Adrenal gland (tissue), 12 donors: ENCODE results near the gene TESPA1. TPM values are rescaled to one million over a fixed set of nuclear protein-coding genes. Genes with fewer than 3 reads are reported as not detected.

Source experiments
- DNase-seq, 7 donors: peaks; one replicate each; pipeline ENCODE4 v3.0.0-alpha.2; 2019 to 2020
- H3K27ac ChIP-seq, 5 donors: fragments of 200-600 bp; sonication (generic) in 4 of 5; 1 replicate in 3 of 5; 2 replicates in 2 of 5; pipeline versions ENCODE4 v1.5.1 to v1.8.0; 2016 to 2020; ENCODE audit warnings: mild to moderate bottlenecking in 1 of 5
- H3K27me3 ChIP-seq: fragments of 200-600 bp; 2 replicates; pipeline ENCODE4 v1.8.0; 2021
- H3K36me3 ChIP-seq, 2 donors: fragments of 200-600 bp; replicated peaks in 1 of 2; 1 replicate in 1 of 2; 2 replicates in 1 of 2; pipeline versions ENCODE4 v1.5.1 to v1.8.0; 2018 to 2022
- H3K4me1 ChIP-seq, 2 donors: fragments of 200-600 bp; replicated peaks in 1 of 2; 1 replicate in 1 of 2; 2 replicates in 1 of 2; pipeline versions ENCODE4 v1.5.1 to v1.8.0; 2018 to 2021
- H3K4me3 ChIP-seq, 4 donors: fragments of 200-600 bp; sonication (generic) in 3 of 4; one replicate each; pipeline ENCODE4 v1.5.1; 2016 to 2018
- H3K9me3 ChIP-seq, 3 donors: fragments of 200-600 bp; sonication (generic) in 1 of 3; replicated peaks in 1 of 3; 1 replicate in 2 of 3; 2 replicates in 1 of 3; pipeline versions ENCODE4 v1.5.1 to v1.8.0; 2016 to 2021
- CTCF ChIP-seq, 6 experiments: fragments of 450-650 bp in 4 of 6; fragments of 200-600 bp in 2 of 6; sonication (generic) in 1 of 6; IDR thresholded peaks; 1 replicate in 5 of 6; 2 replicates in 1 of 6; pipeline versions ENCODE4 v1.5.1 to v1.8.0; 2016 to 2021; ENCODE audit warnings: antibody characterized with exemption in 6 of 6, mild to moderate bottlenecking in 2 of 6, moderate library complexity in 1 of 6
- POLR2A ChIP-seq, 2 donors: fragments of 450-650 bp; IDR thresholded peaks; one replicate each; pipeline ENCODE4 v1.6.1; 2017; ENCODE audit warnings: antibody characterized with exemption in 2 of 2, mild to moderate bottlenecking in 2 of 2, moderate library complexity in 1 of 2
- WGBS, 4 donors: extraction: QIAGEN DNeasy Blood & Tissue Kit in 2 of 4; methylation state at CpG; one replicate each; pipeline versions ENCODE4 v1.1.5 to v1.1.7; 2013 to 2017; 5-methylcytosine and 5-hydroxymethylcytosine counted together
- intact Hi-C, 2 donors: fragments of 100-400 bp; cut with DNase I; formaldehyde crosslinking; loops; one replicate each; pipeline versions ENCODE4 v1.14.1 to v1.15.0; 2022 to 2023
- polyA plus RNA-seq, 3 donors: library from polyadenylated mRNA; stranded (reverse); fragments of 200-250 nt in 2 of 3; fragments of 350-450 nt in 1 of 3; fragmentation: Illumina TruSeq in 1 of 3; extraction: RNeasy Lipid Tissue Mini Kit (QIAGEN cat#74804) in 1 of 3; gene quantifications; one replicate each; pipeline ENCODE4 v1.2.3, GENCODE V29; 2013 to 2014
- total RNA-seq, 9 donors: library from RNA; depleted of rRNA in 4 of 9; stranded (reverse); fragments of >200 nt in 4 of 9; fragments of 120-200 nt in 1 of 9; fragmentation: NEBNext Ultra II Directional in 1 of 9; extraction: Animal tissue kit (Norgen Biotek cat#: 25700) in 1 of 9; gene quantifications; one replicate each; pipeline versions ENCODE4 v1.1.0 to v1.2.4, GENCODE V29; 2013 to 2023
- donor health status: healthy with polysubstance abuse.
- donor health status: Bipolar disorder and iron deficiency.
- donor health status: DM: yes; HTN: yes; CAD: no.
- donor health status: DM: no; HTN: no; CAD: no.
- donor health status: DM: no; HTN: no; CAD: no.
- donor health status: DM: yes; HTN: yes; CAD: no.

The TESPA1 gene
- total and polyA plus RNA-seq, 12 donors = 0.11 to 2.0 (median 0.23) TPM; not detected in 3

GRCh38 chr12:54975875-54976274, 8.7 kb downstream of the TESPA1 start:
- WGBS, 4 donors = 45 to 51% (median 48%) methylated on average over 6 of the region's 6 CpGs
- no peak overlapping the region for H3K4me3 ChIP-seq
- no peak overlapping the region for H3K27ac ChIP-seq

GRCh38 chr12:54975272-54975671, 9.3 kb downstream of the TESPA1 start:
- H3K36me3 ChIP-seq = no peaks in the 10 kb centered on the region
- intact Hi-C loops = no loop called here
- 70 to 83% (median 80%) methylated on average over 2 of the region's 2 CpGs for WGBS, 4 donors
- no peak overlapping the region for H3K4me3 ChIP-seq
- DNase-seq = no peak
- H3K4me1 ChIP-seq = no peaks in the 10 kb centered on the region
- H3K27ac ChIP-seq = no peak overlapping the region
- TF ChIP-seq CTCF (IDR thresholded peaks at IDR 0.05) (no peak), POLR2A (IDR thresholded peaks at IDR 0.05) (no peak)
- no peaks in the 10 kb centered on the region for H3K9me3 ChIP-seq
- no peaks in the 10 kb centered on the region for H3K27me3 ChIP-seq

More at GRCh38 chr12:54975875-54976274, 8.7 kb downstream of the TESPA1 start:
- TF ChIP-seq CTCF (IDR thresholded peaks at IDR 0.05) (no peak), POLR2A (IDR thresholded peaks at IDR 0.05) (no peak)
- intact Hi-C loops = no loop called here
- no peak for DNase-seq
- Histone ChIP-seq H3K36me3 (no peaks in the 10 kb centered on the region), H3K9me3 (no peaks in the 10 kb centered on the region), H3K4me1 (no peaks in the 10 kb centered on the region), H3K27me3 (no peaks in the 10 kb centered on the region)

- no peaks in the 10 kb centered on the region for H3K9me3 ChIP-seq
- intact Hi-C loops = no loop called here
- no peak overlapping the region for H3K4me3 ChIP-seq
- DNase-seq = no peak
- TF ChIP-seq CTCF (IDR thresholded peaks at IDR 0.05) = no peak
- no peak for TF ChIP-seq POLR2A (IDR thresholded peaks at IDR 0.05)
- H3K36me3 ChIP-seq = no peaks in the 10 kb centered on the region
- no peaks in the 10 kb centered on the region for H3K27me3 ChIP-seq
- no peaks in the 10 kb centered on the region for H3K4me1 ChIP-seq
- 89 to 90% (median 90%) methylated on average over 12 of the region's 12 CpGs for WGBS, 4 donors
- no peak overlapping the region for H3K27ac ChIP-seq
These were observed 10.3 kb downstream of the TESPA1 start for GRCh38 chr12:54974279-54974678.

GRCh38 chr12:54973556-54973955, 11.0 kb downstream of the TESPA1 start:
- 77 to 82% (median 78%) methylated on average over 3 of the region's 3 CpGs for WGBS, 4 donors
- H3K36me3 ChIP-seq = no peaks in the 10 kb centered on the region
- intact Hi-C loops = no loop called here

More at GRCh38 chr12:54973556-54973955, 11.0 kb downstream of the TESPA1 start:
- Histone ChIP-seq H3K4me1 (no peaks in the 10 kb centered on the region), H3K4me3 (no peak overlapping the region), H3K27ac (no peak overlapping the region), H3K27me3 (no peaks in the 10 kb centered on the region), H3K9me3 (no peaks in the 10 kb centered on the region)
- TF ChIP-seq POLR2A (IDR thresholded peaks at IDR 0.05) = no peak
- no peak for TF ChIP-seq CTCF (IDR thresholded peaks at IDR 0.05)
- no peak for DNase-seq
